Measurements from ENCODE around the gene ANAPC7. TPM values are rescaled to one million over a fixed set of nuclear protein-coding genes. Genes with fewer than 3 reads are reported as not detected.
A peak's percentile ranks its signal among the peaks of the same experiment; 100 is the strongest.

Gene ANAPC7
- total RNA-seq, 5 donors from 2014 or later (not counting 1 experiment from before 2014, with no cell fraction given): 40.8 to 60.4 (median 57.6) TPM

GRCh38 chr12:110348431-110349059, 55.0 kb downstream of the ANAPC7 start:
- Histone ChIP-seq H3K9me3 (no peaks in the 10 kb centered on the region), H3K27ac (ENCODE audit: low read length) (no peak overlapping the region), H3K36me3 (ENCODE audit: control insufficient read depth in 2 of 2, extremely low read depth in 1 of 2, insufficient read depth in 1 of 2, low read length in 1 of 2) (peaks cover 20 to 44% of the 10 kb centered on the region in 2 donors), H3K4me3 (ENCODE audit: control insufficient read depth in 1 of 2, extremely low read depth in 1 of 2, low read length in 1 of 2) (no peak overlapping the region), H3K27me3 (replicated peaks in 1 of 2; ENCODE audit: control insufficient read depth in 2 of 2, extremely low read depth in 1 of 2, insufficient read depth in 2 of 2, low read length in 1 of 2) (no peaks in the 10 kb centered on the region), H3K4me1 (ENCODE audit: control insufficient read depth in 1 of 2, extremely low read depth in 1 of 2, insufficient read depth in 2 of 2, low read length in 2 of 2) (peaks cover 17 to 19% of the 10 kb centered on the region in 2 experiments)
- H3K4me3 Mint-ChIP-seq: no peak overlapping the region
- H3K9me3 Mint-ChIP-seq: no peaks in the 10 kb centered on the region
- ATAC-seq (replicated peaks in 1 of 4) (no peak), DNase-seq (no peak)
- ChIA-PET POLR2A (interaction anchor here (0.6 to 0.7 kb wide), 3 partner anchors 9 to 201 kb away, joined by 3 to 10 read pairs (median 10); no protein-coding TSS in a partner anchor), CTCF (no interaction called here)
- WGBS (ENCODE audit: insufficient coverage): 84% methylated on average over 6 of the region's 7 CpGs
- H3K36me3 Mint-ChIP-seq: peaks cover 38% of the 10 kb centered on the region
- peaks cover 27 to 35% (median 31%) of the 10 kb centered on the region in 3 donors for H3K4me1 Mint-ChIP-seq
- H3K27ac Mint-ChIP-seq: peak overlapping the region; percentile 64 to 92
- H3K27me3 Mint-ChIP-seq: no peaks in the 10 kb centered on the region

DNA sequence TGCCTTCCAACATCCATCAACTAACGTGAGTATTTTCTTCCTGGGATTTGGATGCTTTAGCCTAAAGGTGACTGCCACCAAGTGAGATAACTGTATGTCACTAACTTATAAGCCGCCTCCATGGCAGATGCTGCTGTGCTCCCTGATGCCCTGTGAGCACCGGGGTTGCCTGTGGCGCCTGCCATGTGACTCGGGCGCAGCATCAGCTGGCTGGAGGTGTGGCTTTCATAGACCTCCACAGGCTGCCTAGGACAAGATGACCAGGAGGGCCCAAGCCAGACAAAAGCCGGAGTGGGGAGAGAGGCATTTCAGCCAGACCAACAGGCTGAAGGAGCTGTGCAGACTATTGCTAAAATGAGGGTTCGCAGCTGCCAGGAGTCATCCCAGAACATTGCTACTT, 55.7 kb downstream of the ANAPC7 start:
- no peaks in the 10 kb centered on the region for H3K9me3 Mint-ChIP-seq
- POLR2A ChIA-PET: interaction anchor here (0.6 kb wide), 2 partner anchors 85 to 200 kb away, joined by 10 read pairs; no protein-coding TSS in a partner anchor
- H3K4me3 ChIP-seq (ENCODE audit: control insufficient read depth in 1 of 2, extremely low read depth in 1 of 2, low read length in 1 of 2): no peak overlapping the region
- CTCF ChIA-PET: no interaction called here
- no peaks in the 10 kb centered on the region for H3K27me3 ChIP-seq (replicated peaks in 1 of 2; ENCODE audit: control insufficient read depth in 2 of 2, extremely low read depth in 1 of 2, insufficient read depth in 2 of 2, low read length in 1 of 2)
- peak overlapping the region in 1 of 2 donors; percentile 28 for H3K27ac Mint-ChIP-seq
- no peak for ATAC-seq (replicated peaks in 1 of 4)
- no peak for DNase-seq
- H3K9me3 ChIP-seq: no peaks in the 10 kb centered on the region
- 94% methylated on average over 6 of the region's 8 CpGs for WGBS (ENCODE audit: insufficient coverage)
- no peaks in the 10 kb centered on the region for H3K27me3 Mint-ChIP-seq
- H3K4me3 Mint-ChIP-seq: no peak overlapping the region
- no peak overlapping the region for H3K27ac ChIP-seq (ENCODE audit: low read length)
- H3K4me1 ChIP-seq (ENCODE audit: control insufficient read depth in 1 of 2, extremely low read depth in 1 of 2, insufficient read depth in 2 of 2, low read length in 2 of 2): peaks cover 17 to 19% of the 10 kb centered on the region in 2 experiments
- peaks cover 20 to 52% of the 10 kb centered on the region in 2 donors for H3K36me3 ChIP-seq (ENCODE audit: control insufficient read depth in 2 of 2, extremely low read depth in 1 of 2, insufficient read depth in 1 of 2, low read length in 1 of 2)
- H3K36me3 Mint-ChIP-seq: peaks cover 44% of the 10 kb centered on the region
- peaks cover 22 to 35% (median 31%) of the 10 kb centered on the region in 3 donors for H3K4me1 Mint-ChIP-seq

DNA sequence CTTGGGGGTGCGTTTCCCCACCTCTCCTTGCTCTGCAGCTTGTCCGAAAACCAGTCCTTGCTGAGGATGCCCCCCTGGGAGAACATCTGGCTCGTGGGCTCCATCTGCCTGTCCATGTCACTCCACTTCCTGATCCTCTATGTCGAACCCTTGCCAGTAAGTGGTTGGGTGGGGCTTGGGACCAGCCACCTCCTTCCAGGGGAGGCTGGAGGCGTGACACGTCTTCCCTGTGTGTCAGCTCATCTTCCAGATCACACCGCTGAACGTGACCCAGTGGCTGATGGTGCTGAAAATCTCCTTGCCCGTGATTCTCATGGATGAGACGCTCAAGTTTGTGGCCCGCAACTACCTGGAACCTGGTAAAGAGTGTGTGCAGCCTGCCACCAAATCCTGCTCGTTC, 57.5 kb downstream of the ANAPC7 start:
- Mint-ChIP-seq H3K9me3 (no peaks in the 10 kb centered on the region), H3K27me3 (no peaks in the 10 kb centered on the region), H3K4me3 (no peak overlapping the region), H3K36me3 (peaks cover 58% of the 10 kb centered on the region), H3K4me1 (peaks cover 21 to 35% (median 31%) of the 10 kb centered on the region in 3 donors), H3K27ac (no peak overlapping the region)
- Histone ChIP-seq H3K9me3 (no peaks in the 10 kb centered on the region), H3K4me3 (ENCODE audit: control insufficient read depth in 1 of 2, extremely low read depth in 1 of 2, low read length in 1 of 2) (no peak overlapping the region), H3K27me3 (replicated peaks in 1 of 2; ENCODE audit: control insufficient read depth in 2 of 2, extremely low read depth in 1 of 2, insufficient read depth in 2 of 2, low read length in 1 of 2) (no peaks in the 10 kb centered on the region), H3K27ac (ENCODE audit: low read length) (no peak overlapping the region), H3K36me3 (ENCODE audit: control insufficient read depth in 2 of 2, extremely low read depth in 1 of 2, insufficient read depth in 1 of 2, low read length in 1 of 2) (peaks cover 21 to 70% of the 10 kb centered on the region in 2 donors), H3K4me1 (ENCODE audit: control insufficient read depth in 1 of 2, extremely low read depth in 1 of 2, insufficient read depth in 2 of 2, low read length in 2 of 2) (peaks cover 17 to 19% of the 10 kb centered on the region in 2 experiments)
- DNase-seq (no peak), ATAC-seq (replicated peaks in 1 of 4) (no peak)
- WGBS (ENCODE audit: insufficient coverage): 97% methylated on average over 9 of the region's 12 CpGs
- CTCF ChIA-PET: no interaction called here
- POLR2A ChIA-PET: no interaction called here

DNA sequence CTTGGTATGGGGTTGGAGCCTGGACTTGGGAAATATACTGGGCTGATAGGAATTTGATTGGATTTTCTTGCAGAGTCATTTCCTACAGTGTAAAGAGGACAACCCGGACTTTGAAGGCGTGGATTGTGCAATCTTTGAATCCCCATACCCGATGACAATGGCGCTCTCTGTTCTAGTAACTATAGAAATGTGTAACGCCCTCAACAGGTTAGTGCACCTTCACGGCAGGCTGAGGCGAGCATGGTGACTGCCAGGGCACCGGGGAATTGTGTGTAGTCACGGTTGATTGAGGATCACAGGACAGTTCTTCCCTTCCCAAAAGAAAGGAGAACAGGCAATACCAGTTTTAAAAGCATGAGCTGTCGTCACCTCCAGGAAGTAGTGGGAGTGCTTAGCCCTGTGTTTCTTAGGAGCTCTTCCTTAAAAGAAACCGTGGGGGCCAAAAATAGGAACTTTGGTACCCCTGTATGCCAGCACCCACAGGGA, 58.3 kb downstream of the ANAPC7 start:
- POLR2A ChIA-PET: no interaction called here
- H3K27ac Mint-ChIP-seq: no peak overlapping the region

DNA sequence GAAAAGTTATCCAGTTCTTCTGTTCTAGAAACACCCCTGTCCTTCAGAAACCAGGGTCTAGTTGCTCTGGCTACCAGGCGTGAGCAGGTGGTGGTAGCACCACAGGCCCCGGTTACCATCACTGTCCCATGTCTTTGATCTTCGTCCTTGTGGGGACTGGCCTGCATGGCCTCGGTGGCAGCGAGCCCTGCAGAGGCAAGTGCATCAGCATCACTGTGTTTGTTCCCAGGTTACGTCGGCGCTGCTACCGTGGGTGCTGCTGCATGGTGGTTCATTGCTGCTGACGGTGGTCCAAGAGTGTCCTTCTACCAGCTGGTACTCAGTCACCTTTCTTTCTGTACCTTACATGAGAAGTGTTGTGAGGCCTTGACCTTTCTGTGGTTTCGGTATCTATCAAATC, 58.9 kb downstream of the ANAPC7 start:
- H3K27me3 ChIP-seq (replicated peaks in 1 of 2; ENCODE audit: control insufficient read depth in 2 of 2, extremely low read depth in 1 of 2, insufficient read depth in 2 of 2, low read length in 1 of 2): no peaks in the 10 kb centered on the region
- no peak for DNase-seq
- ATAC-seq (replicated peaks in 1 of 4): no peak
- Mint-ChIP-seq H3K36me3 (peaks cover 69% of the 10 kb centered on the region), H3K27ac (no peak overlapping the region), H3K9me3 (no peaks in the 10 kb centered on the region), H3K4me1 (peaks cover 8 to 22% (median 18%) of the 10 kb centered on the region in 3 donors), H3K27me3 (no peaks in the 10 kb centered on the region), H3K4me3 (no peak overlapping the region)
- no peaks in the 10 kb centered on the region for H3K9me3 ChIP-seq
- H3K4me1 ChIP-seq (ENCODE audit: control insufficient read depth in 1 of 2, extremely low read depth in 1 of 2, insufficient read depth in 2 of 2, low read length in 2 of 2): peaks cover 9 to 16% of the 10 kb centered on the region in 2 experiments
- peaks cover 26 to 82% of the 10 kb centered on the region in 2 donors for H3K36me3 ChIP-seq (ENCODE audit: control insufficient read depth in 2 of 2, extremely low read depth in 1 of 2, insufficient read depth in 1 of 2, low read length in 1 of 2)
- WGBS (ENCODE audit: insufficient coverage): 98% methylated on average over 9 of the region's 11 CpGs
- no peak overlapping the region for H3K27ac ChIP-seq (ENCODE audit: low read length)
- H3K4me3 ChIP-seq (ENCODE audit: control insufficient read depth in 1 of 2, extremely low read depth in 1 of 2, low read length in 1 of 2): no peak overlapping the region
- CTCF ChIA-PET: no interaction called here
- POLR2A ChIA-PET: no interaction called here

More for the DNA sequence above, 58.3 kb downstream of the ANAPC7 start:
- H3K4me3 ChIP-seq (ENCODE audit: control insufficient read depth in 1 of 2, extremely low read depth in 1 of 2, low read length in 1 of 2): no peak overlapping the region
- WGBS (ENCODE audit: insufficient coverage): 88% methylated on average over 9 of the region's 11 CpGs
- H3K36me3 Mint-ChIP-seq: peaks cover 64% of the 10 kb centered on the region
- no peak overlapping the region for H3K4me3 Mint-ChIP-seq
- H3K27me3 ChIP-seq (replicated peaks in 1 of 2; ENCODE audit: control insufficient read depth in 2 of 2, extremely low read depth in 1 of 2, insufficient read depth in 2 of 2, low read length in 1 of 2): no peaks in the 10 kb centered on the region
- no peak for DNase-seq
- no peaks in the 10 kb centered on the region for H3K9me3 Mint-ChIP-seq
- no peak overlapping the region for H3K27ac ChIP-seq (ENCODE audit: low read length)
- H3K4me1 Mint-ChIP-seq: peaks cover 14 to 27% (median 23%) of the 10 kb centered on the region in 3 donors
- peaks cover 26 to 76% of the 10 kb centered on the region in 2 donors for H3K36me3 ChIP-seq (ENCODE audit: control insufficient read depth in 2 of 2, extremely low read depth in 1 of 2, insufficient read depth in 1 of 2, low read length in 1 of 2)
- CTCF ChIA-PET: no interaction called here
- H3K4me1 ChIP-seq (ENCODE audit: control insufficient read depth in 1 of 2, extremely low read depth in 1 of 2, insufficient read depth in 2 of 2, low read length in 2 of 2): peaks cover 14 to 19% of the 10 kb centered on the region in 2 experiments
- H3K9me3 ChIP-seq: no peaks in the 10 kb centered on the region
- ATAC-seq (replicated peaks in 1 of 4): no peak
- no peaks in the 10 kb centered on the region for H3K27me3 Mint-ChIP-seq

- no peaks in the 10 kb centered on the region for H3K9me3 ChIP-seq
- ATAC-seq (replicated peaks in 1 of 4) (no peak), DNase-seq (no peak)
- Mint-ChIP-seq H3K27me3 (no peaks in the 10 kb centered on the region), H3K4me3 (no peak overlapping the region), H3K9me3 (no peaks in the 10 kb centered on the region), H3K27ac (no peak overlapping the region), H3K4me1 (peaks cover under 1 to 15% (median 11%) of the 10 kb centered on the region in 3 donors), H3K36me3 (peaks cover 76% of the 10 kb centered on the region)
- H3K27ac ChIP-seq (ENCODE audit: low read length): no peak overlapping the region
- POLR2A ChIA-PET: no interaction called here
- no peaks in the 10 kb centered on the region for H3K27me3 ChIP-seq (replicated peaks in 1 of 2; ENCODE audit: control insufficient read depth in 2 of 2, extremely low read depth in 1 of 2, insufficient read depth in 2 of 2, low read length in 1 of 2)
- H3K36me3 ChIP-seq (ENCODE audit: control insufficient read depth in 2 of 2, extremely low read depth in 1 of 2, insufficient read depth in 1 of 2, low read length in 1 of 2): peaks cover 26 to 89% of the 10 kb centered on the region in 2 donors
- H3K4me1 ChIP-seq (ENCODE audit: control insufficient read depth in 1 of 2, extremely low read depth in 1 of 2, insufficient read depth in 2 of 2, low read length in 2 of 2): peaks cover 2 to 9% of the 10 kb centered on the region in 2 experiments
- H3K4me3 ChIP-seq (ENCODE audit: control insufficient read depth in 1 of 2, extremely low read depth in 1 of 2, low read length in 1 of 2): no peak overlapping the region
- WGBS (ENCODE audit: insufficient coverage): 90% methylated on average over 7 of the region's 9 CpGs
- CTCF ChIA-PET: no interaction called here
Observed at GRCh38 chr12:110343736-110344555, 59.6 kb downstream of the ANAPC7 start.
